CD1c-positive myeloid dendritic cell (primary cell): ENCODE measurements around the gene DCHS1.

Source experiments
- DNase-seq: peaks from one replicate; pipeline ENCODE4 v3.0.0-alpha.2; 2016; ENCODE audit errors: extremely low spot score

DCHS1 gene

DNA sequence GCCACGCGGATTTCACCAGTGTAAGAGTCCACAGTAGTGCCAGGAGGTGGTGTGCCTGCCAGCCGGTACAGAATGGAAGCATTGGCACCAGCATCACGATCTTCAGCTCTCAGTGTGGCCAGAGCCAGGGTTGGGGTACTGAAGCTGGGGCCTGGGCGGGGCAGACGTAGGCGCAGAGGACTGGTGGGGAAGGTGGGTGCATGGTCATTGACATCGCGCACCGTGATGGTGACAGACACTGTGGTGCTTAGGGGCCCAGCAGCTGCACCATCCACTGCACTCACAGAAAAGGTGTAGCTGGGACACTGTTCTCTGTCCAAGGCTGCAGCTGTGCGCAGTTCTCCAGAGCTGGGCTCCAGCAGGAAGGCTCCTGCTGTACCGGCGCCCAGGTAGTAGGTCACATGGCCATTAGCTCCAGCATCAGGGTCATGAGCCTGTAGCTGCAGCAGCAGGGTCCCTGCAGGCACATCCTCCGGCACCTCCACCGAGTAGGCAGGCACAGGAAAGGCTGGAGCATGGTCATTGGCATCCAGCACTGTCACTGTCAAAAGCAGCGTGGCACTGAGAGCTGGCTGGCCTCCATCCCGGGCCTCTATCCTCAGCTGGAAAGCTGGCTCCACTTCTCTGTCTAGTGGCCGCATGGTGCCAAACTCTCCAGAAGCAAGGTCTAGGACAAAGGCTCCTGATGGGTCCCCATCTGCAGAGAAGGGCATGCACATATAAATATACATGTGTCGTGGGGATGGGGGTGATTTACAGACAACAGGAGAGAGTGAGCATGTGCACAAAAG, 28.4 kb downstream of the DCHS1 start:
- DNase-seq: no peak

- no peak for DNase-seq
These were observed 29.7 kb downstream of the DCHS1 start for GRCh38 chr11:6625832-6626420.

DNA sequence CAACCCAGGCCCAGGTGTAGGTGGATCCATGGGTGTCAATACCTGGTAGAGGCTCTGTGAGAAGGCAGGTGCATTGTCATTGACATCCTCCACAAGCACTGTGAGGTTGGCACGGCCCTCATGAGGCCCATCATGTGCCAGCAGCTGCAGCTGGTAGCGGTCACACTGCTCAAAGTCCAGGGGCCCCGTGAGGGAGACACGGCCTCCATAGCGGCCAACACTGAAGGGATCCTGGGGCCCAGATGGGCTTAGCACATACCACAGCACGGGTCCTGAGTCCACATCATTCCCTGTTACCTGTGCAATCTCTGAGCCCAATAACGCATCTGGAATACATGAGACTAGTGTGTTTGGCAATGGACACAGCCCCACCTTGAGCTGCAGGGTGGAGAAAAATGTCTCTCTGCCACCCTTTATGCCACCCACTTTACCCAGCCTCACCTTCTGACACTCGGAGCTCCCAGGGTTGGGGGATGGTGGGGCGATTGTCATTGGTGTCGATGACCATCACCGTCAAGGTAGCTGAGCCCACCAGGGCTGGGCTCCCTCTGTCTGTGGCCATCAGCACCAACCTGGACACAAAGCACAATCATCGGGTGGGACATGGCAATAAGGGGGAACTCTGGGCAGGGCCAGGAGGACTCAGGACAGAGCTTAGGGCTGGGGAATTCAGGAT, 30.3 kb downstream of the DCHS1 start:
- DNase-seq: no peak

DNA sequence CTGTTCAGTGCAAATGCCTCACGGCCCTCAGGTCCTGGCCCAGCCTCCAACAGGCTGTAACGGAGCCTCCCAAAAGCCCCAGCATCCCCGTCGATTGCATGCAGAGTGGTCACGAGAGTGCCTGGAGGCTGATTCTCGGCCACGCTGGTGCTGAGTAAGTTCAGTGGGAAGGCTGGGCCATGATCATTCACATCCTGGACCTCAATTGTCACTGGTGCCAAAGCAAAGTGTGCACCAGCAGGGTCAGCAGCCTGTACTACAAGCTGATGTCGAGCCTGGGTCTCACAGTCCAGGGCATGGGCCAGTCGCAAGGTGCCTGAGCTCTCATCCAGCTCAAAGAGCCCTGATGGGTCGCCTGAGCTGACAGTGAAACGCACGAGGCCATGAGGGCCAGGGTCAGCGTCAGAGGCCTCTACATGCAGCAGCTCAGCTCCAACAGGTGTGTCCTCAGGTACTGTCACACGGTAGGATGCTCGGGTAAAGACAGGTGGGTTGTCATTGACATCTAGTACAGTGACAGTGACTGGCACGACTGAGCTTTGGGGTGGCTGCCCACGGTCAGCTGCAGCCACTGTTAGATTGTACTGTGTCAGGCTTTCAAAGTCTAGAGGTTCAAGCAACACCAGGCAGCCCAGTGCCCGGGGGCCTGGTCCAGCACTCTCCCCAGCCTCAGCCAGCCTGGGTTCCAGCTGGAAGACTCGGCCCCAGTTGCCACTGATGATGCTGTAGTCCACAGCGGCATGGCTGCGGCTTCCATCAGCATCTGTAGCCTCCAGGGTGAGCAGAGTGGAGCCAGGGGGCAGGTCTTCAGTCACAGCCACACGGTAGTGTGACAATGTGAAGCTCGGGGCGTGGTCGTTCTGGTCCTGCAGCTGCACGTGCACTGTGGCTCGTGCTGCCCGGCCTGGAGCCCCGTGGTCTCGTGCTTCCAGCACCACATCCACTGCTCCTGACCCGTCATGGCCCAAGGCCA, 31.9 kb downstream of the DCHS1 start:
- DNase-seq: no peak

DNA sequence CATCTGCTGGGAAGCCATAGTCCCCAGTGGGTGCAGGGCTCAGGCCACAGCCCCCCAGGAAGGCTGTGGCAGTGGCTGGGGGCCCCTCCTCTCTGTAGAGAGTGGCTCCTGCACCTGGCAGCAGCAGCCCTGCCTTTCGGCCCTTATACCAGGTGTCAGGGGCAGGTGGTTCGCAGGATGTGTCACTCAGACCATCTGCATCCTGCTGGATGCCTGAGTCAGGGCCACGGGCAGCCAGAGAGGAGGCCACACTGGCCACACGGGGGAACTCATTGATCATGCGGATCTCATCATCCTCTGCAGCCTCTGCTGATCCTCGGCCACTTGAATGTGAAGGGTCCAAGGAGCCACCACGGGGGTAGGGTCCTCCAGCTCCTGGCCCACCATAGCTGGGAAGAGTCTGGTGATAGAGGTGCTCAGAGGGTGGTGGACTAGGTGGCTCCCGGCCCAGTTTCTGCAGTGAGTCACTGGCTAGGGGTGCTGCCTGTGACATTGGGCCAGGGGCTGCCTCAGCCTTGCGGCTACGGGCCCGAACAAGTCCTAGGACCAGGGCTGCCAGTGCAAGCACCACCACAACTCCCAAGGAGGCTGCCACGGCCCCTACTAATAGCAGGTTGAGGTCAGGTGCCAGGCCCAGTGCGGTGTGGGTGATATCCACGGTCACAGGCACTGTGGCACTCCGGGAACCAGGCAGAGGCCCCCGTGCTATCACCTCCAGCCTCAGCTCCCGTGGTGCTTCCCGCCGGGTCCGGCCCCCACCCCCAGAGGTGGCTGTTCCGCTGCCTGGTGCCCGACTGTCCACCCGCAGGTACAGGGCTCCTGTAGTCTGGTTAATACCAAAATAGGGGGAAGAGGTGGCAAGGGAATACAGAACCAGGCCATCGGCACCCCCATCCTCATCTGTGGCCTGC, 33.1 kb downstream of the DCHS1 start:
- DNase-seq: no peak

- no peak for DNase-seq
These were observed 33.8 kb downstream of the DCHS1 start for GRCh38 chr11:6621711-6622211.

DNA sequence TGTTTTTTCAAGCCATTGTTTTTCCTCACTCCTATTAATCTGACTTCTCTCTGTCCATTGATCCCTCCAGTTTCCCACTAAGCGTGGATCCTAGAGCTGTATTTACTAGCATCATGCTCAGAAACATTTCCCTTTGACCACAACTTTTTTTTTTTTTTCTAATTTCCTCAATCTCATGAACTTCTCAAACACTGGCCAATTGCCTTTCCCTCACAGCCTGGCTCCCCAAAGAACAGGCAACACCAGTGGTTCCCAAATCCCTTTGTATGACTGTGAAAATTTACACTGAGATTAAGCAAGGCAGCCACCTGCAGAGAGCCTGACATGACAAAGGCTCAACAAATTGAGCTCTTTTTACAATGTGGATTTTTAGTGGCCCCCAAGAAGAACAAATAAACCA, 35.0 kb downstream of the DCHS1 start:
- peak; percentile 63 for DNase-seq

- DNase-seq: peak; percentile 96
These were observed 36.4 kb downstream of the DCHS1 start, which contains the start of gene TPP1 for GRCh38 chr11:6619004-6619745. TSS of gene TPP1 (minus strand) at chr11:6619422. CDS start at chr11:6619400, 22 bp downstream.

DNA sequence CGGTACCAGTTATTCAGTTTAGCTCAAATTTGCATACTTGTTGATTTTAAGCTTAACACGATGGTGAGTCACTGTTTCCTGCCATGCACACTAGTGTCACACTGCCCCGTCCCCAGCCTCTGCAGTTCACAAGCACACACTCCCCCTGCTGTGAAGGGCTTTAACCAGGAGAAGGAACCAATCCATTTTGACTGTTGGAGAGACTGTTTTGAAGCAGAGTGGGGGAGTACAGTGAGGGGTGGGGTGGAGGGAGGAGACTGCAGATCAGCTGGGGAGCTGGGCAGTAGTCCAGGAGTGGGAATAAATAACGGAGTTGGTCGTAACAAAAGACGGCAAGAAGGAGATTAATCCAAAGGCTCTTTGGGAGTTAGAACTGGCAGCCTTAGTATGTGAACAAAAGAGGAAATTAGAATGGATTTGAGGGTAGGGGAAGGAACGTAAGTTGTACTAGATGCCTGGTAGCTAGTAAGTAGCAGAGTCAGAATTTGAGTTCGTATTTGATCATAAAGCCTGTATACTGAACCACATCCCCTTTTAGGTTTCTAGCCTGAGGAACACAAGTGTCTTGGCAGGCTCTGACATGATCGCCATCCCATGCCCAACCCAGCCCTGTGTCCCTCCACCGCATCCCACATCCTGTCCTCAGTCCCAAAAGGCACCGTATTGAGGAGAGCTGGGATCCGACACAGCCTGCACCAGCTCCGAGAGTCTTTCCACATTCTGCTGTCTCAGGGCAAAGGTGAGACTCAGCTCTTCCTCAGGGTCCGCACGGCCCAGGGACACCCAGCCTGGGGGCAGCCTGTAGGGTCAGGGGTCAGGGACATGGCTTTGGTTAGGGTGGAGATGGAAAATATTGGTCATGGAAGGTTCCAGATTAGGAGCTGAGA, 37.2 kb downstream of the DCHS1 start:
- DNase-seq: peak; percentile 83

DNA sequence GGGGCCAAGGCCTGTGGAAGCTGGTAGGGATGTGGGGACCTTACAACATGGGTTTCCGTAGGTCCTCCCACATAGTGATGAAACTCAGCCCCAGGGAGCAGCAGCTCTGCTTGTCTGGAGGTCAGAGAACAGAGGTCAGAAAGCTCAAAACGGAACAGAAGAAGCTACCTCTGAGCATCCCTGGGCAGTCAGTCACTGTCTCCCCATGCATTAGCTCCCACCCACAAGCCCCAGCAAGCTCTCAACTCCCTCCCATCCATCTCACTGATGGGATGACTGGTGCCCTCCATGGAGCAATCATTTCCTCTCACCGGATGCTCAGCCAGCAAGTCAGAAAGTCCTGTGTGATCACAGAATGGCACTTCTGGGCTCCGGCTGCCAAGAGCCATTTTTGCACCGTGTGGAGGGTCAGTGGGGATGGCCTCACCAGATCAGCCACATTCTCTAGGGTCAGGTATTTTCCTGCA, 38.3 kb downstream of the DCHS1 start:
- DNase-seq: peak; percentile 35

DNA sequence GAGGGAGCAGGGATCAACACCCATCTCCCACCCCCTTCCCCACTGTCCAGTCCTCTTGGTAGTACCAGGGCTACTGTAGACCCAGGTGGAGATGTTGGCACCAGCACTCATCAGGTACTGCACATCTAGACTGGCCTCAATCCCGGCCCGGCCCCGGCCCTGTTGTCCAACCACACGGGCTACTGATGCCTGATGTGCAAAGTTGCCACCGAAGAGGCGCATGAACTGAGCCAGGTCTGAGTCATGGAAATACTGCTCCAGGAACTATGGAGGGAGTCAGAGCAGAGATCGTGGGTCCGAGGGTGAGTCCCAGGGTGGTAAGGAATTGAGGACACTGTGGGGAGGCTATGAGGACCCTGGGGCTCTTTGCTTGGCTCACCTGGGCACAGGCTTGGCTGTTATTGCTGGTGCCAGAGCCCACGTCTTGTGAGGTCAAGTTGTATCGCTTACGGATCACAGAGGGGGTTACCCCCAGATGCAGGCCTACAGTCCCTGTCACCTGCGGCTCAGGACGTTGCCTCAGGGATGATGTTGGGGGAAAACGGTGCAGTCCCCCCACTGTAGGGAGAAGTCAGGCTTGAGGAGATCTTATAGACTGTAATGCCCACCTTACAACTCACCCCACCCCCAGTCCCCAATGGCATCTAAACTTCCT, 38.9 kb downstream of the DCHS1 start:
- DNase-seq: no peak

GRCh38 chr11:6615882-6616585, 39.6 kb downstream of the DCHS1 start:
- no peak for DNase-seq

GRCh38 chr11:6615046-6615445, 40.6 kb downstream of the DCHS1 start:
- DNase-seq: no peak

GRCh38 chr11:6614446-6614845, 41.2 kb downstream of the DCHS1 start:
- no peak for DNase-seq

GRCh38 chr11:6613496-6613895, 42.1 kb downstream of the DCHS1 start:
- DNase-seq: no peak

GRCh38 chr11:6612213-6613041, 43.2 kb downstream of the DCHS1 start, which contains the start of gene TAF10:
TSS of gene TAF10 (minus strand) at chr11:6612216. CDS start at chr11:6612189, 27 bp downstream.
- peak; percentile 98 for DNase-seq

- DNase-seq: no peak
These were observed 43.7 kb downstream of the DCHS1 start for GRCh38 chr11:6611963-6612212.
